Measurements from ENCODE around the gene CPTP. TPM values are rescaled to one million over a fixed set of nuclear protein-coding genes. Genes with fewer than 3 reads are reported as not detected.

The CPTP gene
- total and polyA plus RNA-seq, 2 of the 13 experiments (the other 11 are each of a cell fraction or from before 2014, with no cell fraction given) = 5.5 to 9.3 TPM

- 0 out of 2 replicates have a peak, but pooled peaks have one; percentile 37 for TF ChIP-seq ZNF749 (CRISPR knock-in tag; IDR thresholded peaks at IDR 0.05; ENCODE audit: borderline replicate concordance)
- no peak for TF ChIP-seq PHB2 (IDR thresholded peaks at IDR 0.05; ENCODE audit: partially characterized antibody)
- no peak for TF ChIP-seq DMAP1 (CRISPR knock-in tag; IDR thresholded peaks at IDR 0.05)
- 0 out of 2 replicates have a peak, but pooled peaks have one; percentile 36 for TF ChIP-seq BORCS8-MEF2B (CRISPR knock-in tag; IDR thresholded peaks at IDR 0.05)
- TF ChIP-seq THAP9 (CRISPR knock-in tag; IDR thresholded peaks at IDR 0.05; ENCODE audit: borderline replicate concordance) = 0 out of 2 replicates have a peak, but pooled peaks have one; percentile 2
- no peak for TF ChIP-seq ZNF619 (CRISPR knock-in tag; IDR thresholded peaks at IDR 0.05)
- TF ChIP-seq POLR2G (IDR thresholded peaks at IDR 0.05; ENCODE audit: low read depth, low read length) = 0 out of 2 replicates have a peak, but pooled peaks have one; percentile 5
- TF ChIP-seq CEBPZ (IDR thresholded peaks at IDR 0.05; ENCODE audit: low read length) = no peak
- TF ChIP-seq TCF12 (IDR thresholded peaks at IDR 0.05) = no peak
- TF ChIP-seq TCF12 (CRISPR knock-in tag; IDR thresholded peaks at IDR 0.05) = peak; percentile 29; the same call in 1 of the 2 replicates
- no peak for TF ChIP-seq NFYC (CRISPR knock-in tag; IDR thresholded peaks at IDR 0.05)
- no peak for TF ChIP-seq PAF1 (CRISPR knock-in tag; IDR thresholded peaks at IDR 0.05)
- TF ChIP-seq ZNF609 (CRISPR knock-in tag; IDR thresholded peaks at IDR 0.05; ENCODE audit: borderline replicate concordance) = 0 out of 2 replicates have a peak, but pooled peaks have one; percentile 7
- peak; percentile 18; the same call in 1 of the 2 replicates for TF ChIP-seq POLR2AphosphoS2 (IDR thresholded peaks at IDR 0.05; ENCODE audit: low read depth, low read length)
- no peak for TF ChIP-seq ZSCAN22 (CRISPR knock-in tag; IDR thresholded peaks at IDR 0.05)
- TF ChIP-seq YEATS4 (CRISPR knock-in tag; IDR thresholded peaks at IDR 0.05; ENCODE audit: borderline replicate concordance) = 0 out of 2 replicates have a peak, but pooled peaks have one; percentile 25
- TF ChIP-seq ZGPAT (CRISPR knock-in tag; IDR thresholded peaks at IDR 0.05) = 0 out of 2 replicates have a peak, but pooled peaks have one; percentile 26
Observed at GRCh38 chr1:1330366-1331067, 5.9 kb downstream of the CPTP start (continued).
